HepG2 (cell line): ENCODE results near the gene MCM3AP. TPM values are rescaled to one million over a fixed set of nuclear protein-coding genes. Genes with fewer than 3 reads are reported as not detected.
A peak's percentile ranks its signal among the peaks of the same experiment; 100 is the strongest.

Experiments used
- CAMTA2 ChIP-seq: sonication (generic); formaldehyde crosslinking; IDR thresholded peaks from 2 replicates; pipeline ENCODE4 v1.4.0; 2020; ENCODE audit warnings: mild to moderate bottlenecking, missing genetic modification reagents, borderline replicate concordance
- ELF4 ChIP-seq: sonication (generic); formaldehyde crosslinking; IDR thresholded peaks from 2 replicates; pipeline ENCODE4 v1.5.0; 2020; ENCODE audit warnings: missing genetic modification reagents, mild to moderate bottlenecking, moderate library complexity, borderline replicate concordance
- GABPA ChIP-seq, 2 experiments: IDR thresholded peaks; 2 replicates each; pipeline ENCODE4 v1.6.1; 2011 to 2016; ENCODE audit warnings: low read depth in 2 of 2, low read length in 1 of 2, missing biosample characterization in 1 of 2, missing genetic modification characterization in 1 of 2
- ISL2 ChIP-seq: sonication (generic); formaldehyde crosslinking; IDR thresholded peaks from 2 replicates; pipeline ENCODE4 v1.5.0; 2020; ENCODE audit warnings: missing genetic modification reagents
- MAZ ChIP-seq, 2 experiments: sonication (generic) in 1 of 2; formaldehyde crosslinking in 1 of 2; IDR thresholded peaks; 2 replicates each; pipeline versions ENCODE4 v1.5.0 to v1.6.1; 2012 to 2020; ENCODE audit warnings: low read depth in 2 of 2, mild to moderate bottlenecking in 2 of 2, borderline replicate concordance in 1 of 2, improper control_type of control experiment in 1 of 2, low read length in 1 of 2, missing genetic modification reagents in 1 of 2, moderate library complexity in 1 of 2
- MTF1 ChIP-seq: sonication (generic); formaldehyde crosslinking; IDR thresholded peaks from 2 replicates; pipeline ENCODE4 v1.5.0; 2020; ENCODE audit warnings: missing genetic modification reagents
- NPAS2 ChIP-seq: sonication (generic); formaldehyde crosslinking; IDR thresholded peaks from 2 replicates; pipeline ENCODE4 v1.8.0; 2022; ENCODE audit warnings: mild to moderate bottlenecking, missing genetic modification reagents, borderline replicate concordance
- NR2F6 ChIP-seq, 2 experiments: IDR thresholded peaks; 2 replicates each; pipeline ENCODE4 v1.6.1; 2016; ENCODE audit warnings: antibody characterized with exemption in 1 of 2, mild to moderate bottlenecking in 1 of 2
- ONECUT2 ChIP-seq: sonication (generic); formaldehyde crosslinking; IDR thresholded peaks from 2 replicates; pipeline ENCODE4 v1.4.0; 2020; ENCODE audit warnings: missing genetic modification reagents
- PHF21A ChIP-seq: sonication (generic); formaldehyde crosslinking; IDR thresholded peaks from 2 replicates; pipeline ENCODE4 v1.5.0; 2020; ENCODE audit warnings: mild to moderate bottlenecking, missing genetic modification reagents
- POGZ ChIP-seq: sonication (generic); formaldehyde crosslinking; IDR thresholded peaks from 2 replicates; pipeline ENCODE4 v1.4.0; 2020; ENCODE audit warnings: mild to moderate bottlenecking, missing genetic modification reagents
- RCOR2 ChIP-seq: IDR thresholded peaks from 2 replicates; pipeline ENCODE4 v1.6.1; 2016; ENCODE audit warnings: missing biosample characterization, missing genetic modification reagents
- SAP130 ChIP-seq: IDR thresholded peaks from 2 replicates; pipeline ENCODE4 v1.6.1; 2016; ENCODE audit warnings: low read depth
- SNAPC5 ChIP-seq: sonication (generic); formaldehyde crosslinking; IDR thresholded peaks from 2 replicates; pipeline ENCODE4 v1.8.1; 2023; ENCODE audit warnings: mild to moderate bottlenecking, missing genetic modification reagents, borderline replicate concordance
- SOX5 ChIP-seq: IDR thresholded peaks from 2 replicates; pipeline ENCODE4 v1.6.1; 2016; ENCODE audit warnings: borderline replicate concordance
- TARDBP ChIP-seq: sonication (generic); formaldehyde crosslinking; IDR thresholded peaks from 2 replicates; pipeline ENCODE4 v1.8.0; 2022; ENCODE audit warnings: mild to moderate bottlenecking, missing genetic modification reagents
- TBL1XR1 ChIP-seq: fragments of 150-350 bp; IDR thresholded peaks from 2 replicates; pipeline ENCODE4 v1.6.1; 2014; ENCODE audit warnings: borderline replicate concordance, low read length; ENCODE audit not compliant: partially characterized antibody
- TCF7L2 ChIP-seq: IDR thresholded peaks from 2 replicates; pipeline ENCODE4 v1.6.1; 2011; ENCODE audit warnings: mild to moderate bottlenecking, low read depth, low read length, moderate library complexity
- XRCC5 ChIP-seq: fragments of 200-400 bp; formaldehyde crosslinking; optimal IDR thresholded peaks from 2 replicates; pipeline ENCODE3; 2017; ENCODE audit warnings: mild to moderate bottlenecking, low read length
- ZFYVE20 ChIP-seq: sonication (generic); formaldehyde crosslinking; IDR thresholded peaks from 2 replicates; pipeline ENCODE4 v1.8.0; 2023; ENCODE audit warnings: low read depth, mild to moderate bottlenecking, moderate library complexity, missing genetic modification reagents, borderline replicate concordance
- ZKSCAN1 ChIP-seq: fragments of 150-350 bp; IDR thresholded peaks from 2 replicates; pipeline ENCODE4 v1.6.1; 2014; ENCODE audit warnings: low read length
- ZNF263 ChIP-seq: sonication (generic); formaldehyde crosslinking; IDR thresholded peaks from 2 replicates; pipeline ENCODE4 v1.4.0; 2020; ENCODE audit warnings: missing genetic modification reagents
- polyA plus RNA-seq, 8 experiments: library from polyadenylated mRNA; depleted of rRNA in 3 of 8; stranded (reverse) in 7 of 8; unstranded in 1 of 8; fragments of >200 nt; fragmentation: Illumina TruSeq in 4 of 8; extraction: Trizol in 4 of 8; gene quantifications; 2 replicates each; pipeline versions ENCODE4 v1.2.1 to v1.2.3, GENCODE V29; 2011 to 2016; ENCODE audit warnings: low read depth in 4 of 8, missing spikeins in 1 of 8, mixed read lengths in 1 of 8; ENCODE audit not compliant: insufficient read depth in 1 of 8
- total RNA-seq, 5 experiments: library from RNA; depleted of rRNA; stranded (reverse); fragments of >200 nt; fragmentation: Illumina TruSeq; extraction: Trizol; gene quantifications; 2 replicates each; pipeline ENCODE4 v1.2.3, GENCODE V29; 2016; ENCODE audit warnings: low read depth in 1 of 5
- TF ChIP-seq, protein P1 (sequence below): sonication (generic); formaldehyde crosslinking; IDR thresholded peaks from 2 replicates; pipeline ENCODE4 v1.4.0; 2020; ENCODE audit warnings: mild to moderate bottlenecking, missing genetic modification reagents

Gene MCM3AP
- total and polyA plus RNA-seq, 2 of the 13 experiments (the other 11 are each of a cell fraction or from before 2014, with no cell fraction given), result 27.0 to 54.7 TPM

DNA sequence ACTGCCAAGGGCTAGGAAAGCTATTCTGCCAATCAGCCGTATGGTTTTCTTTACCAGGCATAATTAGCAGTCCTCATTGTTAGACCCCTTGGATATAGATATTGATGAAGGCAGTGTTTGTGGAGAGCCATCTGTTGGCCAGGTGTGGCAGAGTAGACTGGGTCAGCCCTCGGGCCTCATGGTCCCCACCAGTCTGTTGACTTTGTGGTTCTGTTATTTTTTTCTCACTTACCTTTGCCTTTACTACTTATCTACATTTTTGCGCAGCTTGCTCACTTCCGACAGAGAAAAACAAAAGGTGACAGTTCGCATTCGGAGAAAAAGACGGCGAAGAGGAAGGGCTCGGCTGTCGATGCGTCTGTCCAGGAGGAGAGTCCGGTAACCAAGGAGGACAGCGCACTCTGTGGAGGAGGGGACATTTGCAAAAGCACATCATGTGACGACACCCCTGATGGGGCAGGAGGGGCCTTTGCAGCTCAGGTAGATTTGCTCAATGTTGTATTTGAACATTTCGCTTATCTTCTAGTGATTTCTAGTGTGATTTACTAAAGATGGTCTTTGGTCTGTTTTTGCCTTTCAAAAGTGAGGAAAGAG is 40.8 kb upstream of the MCM3AP start (continued):
- TF ChIP-seq, protein P1, sequence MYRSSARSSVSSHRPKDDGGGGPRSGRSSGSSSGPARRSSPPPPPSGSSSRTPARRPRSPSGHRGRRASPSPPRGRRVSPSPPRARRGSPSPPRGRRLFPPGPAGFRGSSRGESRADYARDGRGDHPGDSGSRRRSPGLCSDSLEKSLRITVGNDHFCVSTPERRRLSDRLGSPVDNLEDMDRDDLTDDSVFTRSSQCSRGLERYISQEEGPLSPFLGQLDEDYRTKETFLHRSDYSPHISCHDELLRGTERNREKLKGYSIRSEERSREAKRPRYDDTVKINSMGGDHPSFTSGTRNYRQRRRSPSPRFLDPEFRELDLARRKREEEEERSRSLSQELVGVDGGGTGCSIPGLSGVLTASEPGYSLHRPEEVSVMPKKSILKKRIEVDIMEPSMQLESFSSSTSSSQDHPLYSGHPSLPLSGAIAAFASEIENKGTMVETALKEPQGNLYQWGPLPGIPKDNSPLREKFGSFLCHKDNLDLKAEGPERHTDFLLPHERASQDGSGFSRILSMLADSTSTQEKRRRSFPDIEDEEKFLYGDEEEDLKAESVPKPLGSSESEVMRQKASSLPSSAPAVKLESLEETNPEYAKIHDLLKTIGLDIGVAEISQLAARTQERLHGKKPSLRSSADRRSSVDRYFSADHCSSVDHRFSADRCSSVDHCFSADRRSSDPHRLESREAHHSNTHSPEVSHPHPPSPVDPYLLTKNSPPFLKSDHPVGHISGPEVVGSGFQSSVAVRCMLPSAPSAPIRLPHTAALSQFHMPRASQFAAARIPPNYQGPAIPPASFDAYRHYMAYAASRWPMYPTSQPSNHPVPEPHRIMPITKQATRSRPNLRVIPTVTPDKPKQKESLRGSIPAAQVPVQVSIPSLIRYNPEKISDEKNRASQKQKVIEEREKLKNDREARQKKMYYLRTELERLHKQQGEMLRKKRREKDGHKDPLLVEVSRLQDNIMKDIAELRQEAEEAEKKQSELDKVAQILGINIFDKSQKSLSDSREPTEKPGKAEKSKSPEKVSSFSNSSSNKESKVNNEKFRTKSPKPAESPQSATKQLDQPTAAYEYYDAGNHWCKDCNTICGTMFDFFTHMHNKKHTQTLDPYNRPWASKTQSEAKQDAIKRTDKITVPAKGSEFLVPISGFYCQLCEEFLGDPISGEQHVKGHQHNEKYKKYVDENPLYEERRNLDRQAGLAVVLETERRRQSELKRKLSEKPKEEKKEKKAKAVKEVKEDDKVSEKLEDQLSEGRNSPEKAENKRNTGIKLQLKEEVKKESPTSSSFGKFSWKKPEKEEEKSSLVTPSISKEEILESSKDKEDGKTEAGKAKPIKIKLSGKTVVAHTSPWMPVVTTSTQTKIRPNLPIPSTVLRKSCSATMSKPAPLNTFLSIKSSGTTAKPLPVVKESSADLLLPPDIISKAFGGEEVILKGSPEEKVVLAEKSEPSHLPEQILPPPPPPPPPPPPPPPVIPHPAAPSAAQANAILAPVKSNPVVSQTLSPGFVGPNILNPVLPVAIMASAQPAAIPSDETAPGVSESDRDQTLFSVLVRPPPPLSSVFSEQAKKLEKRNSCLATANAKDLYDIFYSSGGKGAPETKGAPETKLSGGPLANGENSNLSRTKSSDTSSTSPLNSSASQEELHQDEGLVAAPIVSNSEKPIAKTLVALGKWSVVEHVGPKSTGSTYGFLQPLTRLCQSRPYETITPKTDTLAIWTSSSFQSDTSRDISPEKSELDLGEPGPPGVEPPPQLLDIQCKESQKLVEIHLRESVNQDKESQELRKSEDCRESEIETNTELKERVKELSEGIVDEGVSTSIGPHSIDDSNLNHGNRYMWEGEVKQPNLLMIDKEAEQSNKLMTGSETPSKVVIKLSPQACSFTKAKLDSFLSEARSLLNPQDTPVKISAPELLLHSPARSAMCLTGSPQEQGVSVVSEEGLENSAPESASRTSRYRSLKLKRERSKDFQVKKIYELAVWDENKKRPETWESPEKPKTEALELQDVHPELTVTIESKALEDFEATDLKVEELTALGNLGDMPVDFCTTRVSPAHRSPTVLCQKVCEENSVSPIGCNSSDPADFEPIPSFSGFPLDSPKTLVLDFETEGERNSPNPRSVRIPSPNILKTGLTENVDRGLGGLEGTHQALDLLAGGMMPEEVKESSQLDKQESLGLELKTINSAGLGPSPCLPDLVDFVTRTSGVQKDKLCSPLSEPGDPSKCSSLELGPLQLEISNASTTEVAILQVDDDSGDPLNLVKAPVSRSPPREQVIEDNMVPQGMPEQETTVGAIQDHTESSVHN (CRISPR knock-in tag), result no peak
- TF ChIP-seq NPAS2 (CRISPR knock-in tag) (no peak), TBL1XR1 (no peak), TARDBP (CRISPR knock-in tag) (no peak), MTF1 (no peak), ZKSCAN1 (no peak), PHF21A (CRISPR knock-in tag) (no peak), SOX5 (CRISPR knock-in tag) (no peak), TCF7L2 (no peak), GABPA (IDR thresholded peaks at IDR 0.05; ENCODE audit: low read depth, low read length) (no peak), GABPA (CRISPR knock-in tag; IDR thresholded peaks at IDR 0.05; ENCODE audit: low read depth) (peak; percentile 38; the same call in 1 of the 2 replicates), ELF4 (CRISPR knock-in tag) (no peak), SNAPC5 (CRISPR knock-in tag) (no peak), ZFYVE20 (CRISPR knock-in tag) (no peak), SAP130 (CRISPR knock-in tag) (peak; percentile 32; the same call in 1 of the 2 replicates), POGZ (CRISPR knock-in tag) (no peak), MAZ (IDR thresholded peaks at IDR 0.05; ENCODE audit: borderline replicate concordance, low read depth, low read length) (no peak), MAZ (CRISPR knock-in tag; IDR thresholded peaks at IDR 0.05; ENCODE audit: low read depth) (no peak), ZNF263 (CRISPR knock-in tag) (no peak), CAMTA2 (CRISPR knock-in tag) (no peak), NR2F6 (IDR thresholded peaks at IDR 0.05) (no peak), NR2F6 (CRISPR knock-in tag; IDR thresholded peaks at IDR 0.05) (no peak), ISL2 (CRISPR knock-in tag) (no peak), RCOR2 (CRISPR knock-in tag) (no peak), ONECUT2 (CRISPR knock-in tag) (no peak), XRCC5 (no peak)
